Kidney tubule cell (primary cell): ENCODE data around the gene MSH6.

Experiments used
- DNase-seq: peaks from one replicate; pipeline ENCODE4 v3.0.0-alpha.2; 2018; ENCODE audit warnings: low spot score

MSH6 gene

DNA sequence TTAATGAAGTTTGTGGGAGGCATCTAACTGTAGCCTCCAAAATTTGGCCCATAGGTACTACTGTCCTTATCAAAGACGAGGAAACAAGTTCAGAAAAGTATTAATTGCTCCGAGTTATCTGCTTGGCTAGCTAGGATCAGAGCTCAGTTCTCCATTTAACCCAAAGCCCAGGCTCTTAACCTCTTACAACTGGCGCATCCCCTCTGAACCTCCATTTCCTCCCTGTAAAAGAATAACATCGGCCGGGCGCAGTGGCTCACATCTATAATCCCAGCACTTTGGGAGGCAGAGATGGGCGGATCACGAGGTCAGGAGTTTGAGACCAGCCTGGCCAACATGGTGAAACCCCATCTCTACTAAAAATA is 3.5 kb upstream of the MSH6 start:
- no peak for DNase-seq

- DNase-seq: no peak
These were observed 619 bp upstream of the MSH6 start for GRCh38 chr2:47782381-47782670.

- DNase-seq: peak; percentile 63
These were observed 774 bp downstream of the MSH6 start for GRCh38 chr2:47783486-47784351.

DNA sequence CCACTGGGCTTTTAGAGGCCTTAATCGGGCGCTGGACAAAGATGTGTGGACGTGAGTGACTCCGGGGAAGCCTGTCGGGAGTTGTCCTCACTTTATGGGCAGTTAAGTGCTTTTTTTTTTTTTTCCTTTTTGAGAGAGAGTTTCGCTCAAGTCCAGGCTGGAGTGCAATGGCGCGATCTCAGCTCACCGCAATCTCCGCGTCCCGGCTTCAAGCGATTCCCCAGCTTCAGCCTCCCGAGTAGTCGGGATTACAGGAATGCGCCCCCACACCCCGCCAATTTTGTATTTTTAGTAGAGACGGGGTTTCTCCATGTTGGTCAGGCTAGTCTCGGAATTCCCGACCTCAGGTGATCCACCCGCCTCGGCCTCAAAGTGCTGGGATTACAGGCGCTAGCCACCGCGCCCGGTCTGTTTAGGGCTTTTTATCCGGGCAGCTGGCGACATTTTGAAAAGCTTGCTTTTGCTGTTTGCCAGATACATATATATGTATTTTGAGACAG is 1.5 kb downstream of the MSH6 start:
- DNase-seq: peak; percentile 44

DNA sequence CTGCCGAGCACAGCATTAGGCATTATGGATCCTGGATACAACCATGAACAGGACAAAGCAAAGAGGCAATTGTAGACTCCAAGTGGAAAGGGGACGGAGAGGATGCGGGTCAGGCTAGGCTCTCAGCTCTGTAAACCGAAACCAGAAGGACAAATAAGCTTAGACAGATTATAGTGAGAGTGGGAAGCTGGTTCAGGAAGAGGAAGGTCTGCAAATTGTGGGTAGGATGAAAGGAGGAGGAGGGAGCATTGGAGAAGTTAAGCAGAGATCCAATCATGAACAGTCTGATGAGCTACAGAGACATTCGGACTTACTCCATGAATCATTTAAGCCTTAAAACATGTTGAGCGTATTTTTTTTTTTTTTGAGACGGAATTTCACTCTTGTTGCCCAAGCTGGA is 3.0 kb downstream of the MSH6 start:
- DNase-seq: no peak

DNA sequence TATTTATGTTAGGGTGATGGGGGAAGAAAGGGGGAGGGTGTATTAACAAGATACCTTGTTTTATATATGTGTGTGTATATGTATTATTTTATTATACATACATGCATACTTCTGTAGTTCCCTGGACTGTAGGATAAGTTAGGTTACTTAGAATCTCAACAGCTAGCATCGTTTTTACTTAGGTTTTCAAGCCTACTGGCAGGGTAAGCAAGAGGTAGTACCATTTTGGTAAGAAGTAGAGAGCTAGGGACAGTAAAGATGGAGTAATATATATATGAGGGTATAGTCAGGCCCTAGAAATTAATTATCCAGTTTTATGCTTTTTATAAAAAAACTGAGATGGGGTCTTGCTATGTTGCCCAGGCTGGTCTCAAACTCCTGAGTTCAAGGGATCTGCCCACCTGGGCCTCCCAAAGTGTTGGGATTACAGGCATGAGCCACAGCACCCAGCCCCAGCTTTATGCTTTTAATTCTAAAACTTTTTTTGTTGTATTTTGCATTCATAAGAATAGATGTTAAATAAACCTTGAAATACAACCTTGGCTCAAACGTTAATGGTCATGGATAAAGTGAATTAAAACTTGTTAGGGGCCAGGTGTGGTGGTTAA is 13.2 kb downstream of the MSH6 start:
- no peak for DNase-seq

DNA sequence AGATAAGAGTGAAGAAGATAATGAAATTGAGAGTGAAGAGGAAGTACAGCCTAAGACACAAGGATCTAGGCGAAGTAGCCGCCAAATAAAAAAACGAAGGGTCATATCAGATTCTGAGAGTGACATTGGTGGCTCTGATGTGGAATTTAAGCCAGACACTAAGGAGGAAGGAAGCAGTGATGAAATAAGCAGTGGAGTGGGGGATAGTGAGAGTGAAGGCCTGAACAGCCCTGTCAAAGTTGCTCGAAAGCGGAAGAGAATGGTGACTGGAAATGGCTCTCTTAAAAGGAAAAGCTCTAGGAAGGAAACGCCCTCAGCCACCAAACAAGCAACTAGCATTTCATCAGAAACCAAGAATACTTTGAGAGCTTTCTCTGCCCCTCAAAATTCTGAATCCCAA is 15.7 kb downstream of the MSH6 start:
- no peak for DNase-seq

DNA sequence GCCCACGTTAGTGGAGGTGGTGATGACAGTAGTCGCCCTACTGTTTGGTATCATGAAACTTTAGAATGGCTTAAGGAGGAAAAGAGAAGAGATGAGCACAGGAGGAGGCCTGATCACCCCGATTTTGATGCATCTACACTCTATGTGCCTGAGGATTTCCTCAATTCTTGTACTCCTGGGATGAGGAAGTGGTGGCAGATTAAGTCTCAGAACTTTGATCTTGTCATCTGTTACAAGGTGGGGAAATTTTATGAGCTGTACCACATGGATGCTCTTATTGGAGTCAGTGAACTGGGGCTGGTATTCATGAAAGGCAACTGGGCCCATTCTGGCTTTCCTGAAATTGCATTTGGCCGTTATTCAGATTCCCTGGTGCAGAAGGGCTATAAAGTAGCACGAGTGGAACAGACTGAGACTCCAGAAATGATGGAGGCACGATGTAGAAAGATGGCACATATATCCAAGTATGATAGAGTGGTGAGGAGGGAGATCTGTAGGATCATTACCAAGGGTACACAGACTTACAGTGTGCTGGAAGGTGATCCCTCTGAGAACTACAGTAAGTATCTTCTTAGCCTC is 16.2 kb downstream of the MSH6 start:
- no peak for DNase-seq

- no peak for DNase-seq
These were observed 18.2 kb downstream of the MSH6 start for GRCh38 chr2:47801118-47801517.

DNA sequence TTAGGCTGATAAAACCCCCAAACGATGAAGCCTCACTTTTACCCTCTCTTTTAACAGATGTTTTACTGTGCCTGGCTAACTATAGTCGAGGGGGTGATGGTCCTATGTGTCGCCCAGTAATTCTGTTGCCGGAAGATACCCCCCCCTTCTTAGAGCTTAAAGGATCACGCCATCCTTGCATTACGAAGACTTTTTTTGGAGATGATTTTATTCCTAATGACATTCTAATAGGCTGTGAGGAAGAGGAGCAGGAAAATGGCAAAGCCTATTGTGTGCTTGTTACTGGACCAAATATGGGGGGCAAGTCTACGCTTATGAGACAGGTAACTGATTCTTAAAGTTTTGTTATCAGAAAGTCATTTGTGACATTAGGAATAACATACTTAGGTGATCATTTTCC is 20.4 kb downstream of the MSH6 start:
- DNase-seq: no peak

DNA sequence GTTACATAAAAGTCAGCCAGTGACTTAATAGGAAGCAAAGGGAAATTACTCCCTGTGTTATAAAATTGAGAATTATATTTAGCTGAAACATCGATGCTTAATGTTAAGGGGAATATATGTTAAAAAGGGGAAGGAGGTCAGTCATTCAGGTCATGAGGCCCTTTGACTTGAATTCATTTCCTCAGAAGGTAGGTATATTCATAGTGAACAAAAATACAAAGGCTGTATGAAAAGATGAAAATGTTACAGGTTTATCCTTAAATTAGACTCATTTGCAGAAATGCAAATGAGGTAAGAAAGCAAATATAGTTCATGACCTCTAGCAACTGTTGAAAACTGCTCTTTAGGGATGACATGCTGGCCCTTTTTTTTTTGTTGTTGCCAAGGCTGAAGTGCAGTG is 20.8 kb downstream of the MSH6 start:
- no peak for DNase-seq

DNA sequence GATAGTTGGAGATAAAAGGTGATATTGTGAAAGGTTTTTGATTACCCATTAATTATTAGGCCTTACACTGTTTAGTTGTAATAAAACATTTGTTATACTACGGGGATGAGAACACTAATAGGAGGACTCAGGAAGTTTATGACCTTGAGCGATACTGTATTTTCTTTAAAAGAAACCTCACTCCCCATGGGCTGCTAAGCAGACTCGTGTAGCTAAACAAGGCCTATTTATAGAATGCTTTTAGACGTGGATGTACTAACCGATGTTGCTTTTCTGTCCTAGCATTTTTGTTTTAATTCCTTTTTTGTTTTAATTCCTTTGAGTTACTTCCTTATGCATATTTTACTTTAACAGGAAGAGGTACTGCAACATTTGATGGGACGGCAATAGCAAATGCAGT is 22.9 kb downstream of the MSH6 start:
- DNase-seq: no peak

DNA sequence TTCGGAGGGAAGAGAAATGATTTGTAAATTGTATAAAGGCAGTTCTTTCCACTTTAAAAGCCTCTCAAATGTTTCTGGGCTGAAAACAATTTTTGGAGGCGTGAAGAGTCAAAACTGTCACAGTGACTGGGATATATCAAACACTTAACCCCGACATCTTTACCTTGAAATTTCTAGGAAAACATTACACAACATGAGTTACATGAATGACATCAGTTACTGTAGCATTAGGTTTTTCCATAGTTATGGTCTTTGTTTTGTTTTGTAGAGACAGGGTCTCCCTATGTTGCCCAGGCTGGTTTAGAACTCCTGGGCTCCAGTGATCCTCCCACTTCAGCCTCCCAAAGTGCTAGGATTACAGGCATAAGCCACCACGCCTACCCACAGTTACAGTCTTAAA is 25.7 kb downstream of the MSH6 start:
- DNase-seq: no peak

DNA sequence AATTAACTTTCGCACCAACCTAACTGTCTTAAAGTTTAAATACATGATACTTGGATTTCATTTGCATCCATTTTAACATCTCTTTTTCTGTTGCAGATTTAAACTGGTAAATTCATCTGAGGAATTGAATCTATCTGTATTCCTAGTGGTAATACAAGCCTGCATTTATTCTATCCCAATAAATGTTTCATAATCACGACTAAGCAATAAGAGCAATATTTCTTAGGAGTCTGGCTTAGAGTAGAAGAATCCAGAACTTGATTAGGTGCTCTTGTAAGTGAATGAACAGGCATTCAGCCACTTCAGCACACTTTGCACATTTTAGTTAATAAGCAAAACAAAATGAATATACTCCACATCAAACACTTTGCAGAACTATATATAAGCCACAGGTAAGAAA is 27.0 kb downstream of the MSH6 start:
- no peak for DNase-seq

DNA sequence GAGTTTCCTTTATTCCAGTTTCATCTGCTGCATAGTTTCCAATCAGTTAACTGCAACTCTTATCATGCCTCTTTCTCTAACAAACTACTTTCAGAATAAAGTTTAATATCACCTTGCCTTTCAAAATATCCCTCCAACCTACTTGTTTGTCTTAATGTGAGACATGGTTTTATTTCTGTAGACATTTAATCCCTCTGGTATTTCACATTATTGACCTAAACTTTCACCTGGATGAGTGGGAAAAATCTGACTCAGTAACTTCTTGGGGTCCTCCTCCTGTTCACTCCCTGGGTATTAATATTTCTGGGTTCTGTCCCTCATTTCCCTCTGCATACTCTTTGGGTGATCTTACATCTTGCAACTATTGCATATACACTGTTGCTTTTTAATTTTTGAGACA is 27.9 kb downstream of the MSH6 start:
- peak; percentile 7 for DNase-seq

DNA sequence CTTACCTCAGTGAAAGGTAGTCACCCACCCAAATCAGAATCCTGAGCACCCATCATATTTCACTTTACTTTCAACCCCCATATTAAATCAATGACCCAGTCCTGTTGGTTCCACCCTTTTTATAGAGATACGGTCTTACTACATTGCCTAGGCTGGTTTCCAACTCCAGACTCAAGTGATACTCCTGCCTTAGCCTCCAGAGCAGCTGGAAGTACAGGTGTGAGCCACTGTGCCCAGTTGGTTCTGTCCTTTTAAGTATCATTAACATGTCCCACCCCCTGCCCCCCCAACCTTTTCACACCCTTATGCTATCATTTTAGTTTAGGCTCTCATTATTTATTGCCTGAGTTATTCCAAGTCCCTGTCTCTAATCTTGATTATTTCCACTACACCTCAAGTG is 28.7 kb downstream of the MSH6 start:
- no peak for DNase-seq

- DNase-seq: no peak
These were observed 32.8 kb downstream of the MSH6 start for GRCh38 chr2:47815764-47816163.

- DNase-seq: no peak
These were observed 35.8 kb downstream of the MSH6 start for GRCh38 chr2:47818777-47819176.

DNA sequence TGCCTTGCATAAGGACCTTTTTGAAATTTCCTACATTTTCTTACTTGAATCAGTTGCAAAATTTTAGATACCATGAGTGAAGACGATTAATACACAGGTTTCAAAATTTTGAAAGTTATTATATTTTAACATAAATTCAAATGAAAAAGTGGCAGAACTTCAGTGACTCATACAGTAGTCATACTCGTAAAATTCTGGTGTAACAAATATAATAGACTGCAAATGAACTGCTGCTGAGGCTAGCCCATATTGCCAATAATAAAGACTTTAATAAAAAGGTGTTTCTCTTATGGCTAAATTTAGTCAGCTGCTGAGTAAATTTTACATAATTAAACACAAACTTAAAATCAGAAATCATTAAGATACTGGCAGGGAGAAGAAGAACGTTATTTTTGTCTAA is 36.9 kb downstream of the MSH6 start:
- no peak for DNase-seq

- DNase-seq: no peak
These were observed 39.6 kb downstream of the MSH6 start for GRCh38 chr2:47822518-47822917.

- DNase-seq: no peak
These were observed 50.6 kb downstream of the MSH6 start for GRCh38 chr2:47833516-47833968.

DNA sequence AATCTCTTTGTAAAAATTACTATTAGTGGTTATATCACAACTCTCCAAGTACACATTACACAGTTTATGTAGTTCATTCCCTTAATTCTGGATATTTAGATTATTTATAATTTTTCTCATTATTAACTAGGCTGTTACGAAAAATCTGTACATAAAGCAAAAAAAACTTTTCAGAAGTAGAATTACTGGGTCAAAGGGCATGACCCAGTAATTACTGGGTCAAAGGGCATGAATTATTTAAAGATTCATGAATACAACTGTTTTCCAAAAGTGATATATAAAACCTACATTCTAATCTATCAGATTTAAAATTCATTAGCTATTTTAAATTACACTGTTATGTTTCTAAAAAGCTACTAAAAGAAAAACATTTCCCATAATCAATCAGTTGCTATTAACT is 55.3 kb downstream of the MSH6 start:
- DNase-seq: no peak

- peak; percentile 26 for DNase-seq
These were observed 55.7 kb downstream of the MSH6 start for GRCh38 chr2:47838686-47839085.

GRCh38 chr2:47842846-47843245 is 59.9 kb downstream of the MSH6 start:
- no peak for DNase-seq
